Measurements from ENCODE around the gene IL3RA. TPM values are rescaled to one million over a fixed set of nuclear protein-coding genes. Genes with fewer than 3 reads are reported as not detected.
"Not testable (repeated sequence)": the region's sequence is repeated elsewhere in the genome, so short reads cannot be mapped to it uniquely, and the experiment has no call there.

Gene IL3RA
- total and polyA plus RNA-seq, 8 donors: 0.57 to 7.6 (median 2.0) TPM

DNA sequence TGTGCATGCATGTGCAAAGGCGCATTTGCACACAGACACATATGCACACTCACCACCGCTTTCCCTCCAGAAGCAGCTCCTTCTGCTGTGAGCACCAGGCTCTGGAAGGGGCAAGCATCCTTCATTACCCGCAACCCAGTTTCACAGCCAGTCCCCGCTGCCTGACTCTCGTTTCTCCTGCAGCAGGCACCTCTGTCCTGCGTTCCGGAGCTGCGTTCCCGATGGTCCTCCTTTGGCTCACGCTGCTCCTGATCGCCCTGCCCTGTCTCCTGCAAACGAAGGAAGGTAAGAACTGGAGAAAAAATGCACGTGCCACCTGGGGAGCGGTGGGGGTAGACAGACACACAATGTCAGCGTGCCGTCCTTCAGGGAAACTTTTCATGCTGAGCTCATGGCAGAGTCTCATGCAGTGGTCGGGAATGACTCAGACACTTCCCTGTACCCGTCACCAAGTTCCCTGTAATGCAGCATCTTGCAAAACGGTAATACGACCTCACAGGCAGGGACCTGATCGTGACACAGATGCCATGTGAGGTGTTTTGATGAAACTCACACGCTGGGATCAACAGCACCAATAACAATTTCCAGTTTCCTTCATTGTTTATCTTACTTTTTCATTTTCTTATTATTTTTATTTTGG lies 5.1 kb downstream of the IL3RA start:
- ATAC-seq: no peak
- intact Hi-C loops (cut with DNase I): no loop called here
- H3K4me1 ChIP-seq: no peaks in the 10 kb centered on the region
- TF ChIP-seq, protein P1, sequence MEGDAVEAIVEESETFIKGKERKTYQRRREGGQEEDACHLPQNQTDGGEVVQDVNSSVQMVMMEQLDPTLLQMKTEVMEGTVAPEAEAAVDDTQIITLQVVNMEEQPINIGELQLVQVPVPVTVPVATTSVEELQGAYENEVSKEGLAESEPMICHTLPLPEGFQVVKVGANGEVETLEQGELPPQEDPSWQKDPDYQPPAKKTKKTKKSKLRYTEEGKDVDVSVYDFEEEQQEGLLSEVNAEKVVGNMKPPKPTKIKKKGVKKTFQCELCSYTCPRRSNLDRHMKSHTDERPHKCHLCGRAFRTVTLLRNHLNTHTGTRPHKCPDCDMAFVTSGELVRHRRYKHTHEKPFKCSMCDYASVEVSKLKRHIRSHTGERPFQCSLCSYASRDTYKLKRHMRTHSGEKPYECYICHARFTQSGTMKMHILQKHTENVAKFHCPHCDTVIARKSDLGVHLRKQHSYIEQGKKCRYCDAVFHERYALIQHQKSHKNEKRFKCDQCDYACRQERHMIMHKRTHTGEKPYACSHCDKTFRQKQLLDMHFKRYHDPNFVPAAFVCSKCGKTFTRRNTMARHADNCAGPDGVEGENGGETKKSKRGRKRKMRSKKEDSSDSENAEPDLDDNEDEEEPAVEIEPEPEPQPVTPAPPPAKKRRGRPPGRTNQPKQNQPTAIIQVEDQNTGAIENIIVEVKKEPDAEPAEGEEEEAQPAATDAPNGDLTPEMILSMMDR (IDR thresholded peaks at IDR 0.05): no peak
- no peak for DNase-seq
- no peaks in the 10 kb centered on the region for H3K36me3 ChIP-seq
- H3K27me3 ChIP-seq: no peaks in the 10 kb centered on the region
- no peaks in the 10 kb centered on the region for H3K9me3 ChIP-seq
- 69 to 82% methylated on average over 22 of the region's 22 CpGs for WGBS, 2 donors
- no peak overlapping the region for H3K4me3 ChIP-seq
- no peak overlapping the region for H3K27ac ChIP-seq
- no peak for FAIRE-seq

DNA sequence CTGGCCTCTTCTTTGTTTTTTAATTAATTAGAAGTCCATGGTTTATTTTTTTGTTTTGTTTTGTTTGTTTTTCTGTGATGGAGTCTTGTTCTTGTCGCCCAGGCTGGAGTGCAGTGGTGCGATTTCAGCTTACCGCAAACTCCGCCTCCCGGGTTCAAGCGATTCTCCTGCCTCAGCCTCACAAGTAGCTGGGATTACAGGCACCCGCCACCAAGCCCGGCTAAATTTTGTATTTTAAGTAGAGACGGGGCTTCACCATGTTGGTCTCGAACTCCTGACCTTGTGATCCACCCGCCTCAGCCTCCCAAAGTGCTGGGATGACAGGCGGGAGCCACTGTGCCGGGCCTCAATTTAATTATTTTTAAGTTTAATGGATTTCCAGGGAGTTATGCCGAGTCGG lies 13.0 kb downstream of the IL3RA start:
- 88 to 95% methylated on average over 15 of the region's 15 CpGs for WGBS, 2 donors
- H3K9me3 ChIP-seq; ATAC-seq; H3K4me1 ChIP-seq; intact Hi-C loops (cut with DNase I); H3K36me3 ChIP-seq; H3K27ac ChIP-seq; H3K27me3 ChIP-seq; FAIRE-seq; H3K4me3 ChIP-seq: not testable (repeated sequence)
- peak in 1 of 6 donors; percentile 7 for DNase-seq

DNA sequence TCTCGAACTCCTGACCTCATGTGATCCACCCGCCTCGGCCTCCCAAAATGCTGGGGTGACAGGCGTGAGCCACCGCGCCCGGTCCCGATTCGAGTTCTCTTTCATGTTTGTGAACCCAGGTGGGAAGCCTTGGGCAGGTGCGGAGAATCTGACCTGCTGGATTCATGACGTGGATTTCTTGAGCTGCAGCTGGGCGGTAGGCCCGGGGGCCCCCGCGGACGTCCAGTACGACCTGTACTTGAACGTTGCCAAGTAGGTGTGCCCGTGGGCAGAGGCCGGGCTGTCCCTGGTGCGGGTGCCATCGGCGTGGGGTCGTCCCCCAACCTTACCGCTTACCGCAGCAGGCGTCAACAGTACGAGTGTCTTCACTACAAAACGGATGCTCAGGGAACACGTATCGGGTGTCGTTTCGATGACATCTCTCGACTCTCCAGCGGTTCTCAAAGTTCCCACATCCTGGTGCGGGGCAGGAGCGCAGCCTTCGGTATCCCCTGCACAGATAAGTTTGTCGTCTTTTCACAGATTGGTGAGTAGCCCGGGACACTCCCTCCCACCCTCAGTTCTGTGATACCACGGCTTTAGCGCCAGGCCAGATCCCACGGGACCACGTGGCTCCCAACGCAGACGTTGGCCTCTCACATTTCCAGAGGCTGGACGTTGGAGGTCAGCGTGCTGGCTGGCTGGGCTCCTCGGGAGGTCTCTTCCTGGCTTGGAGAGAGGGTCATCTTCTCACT lies 15.6 kb downstream of the IL3RA start:
- H3K4me1 ChIP-seq: no peaks in the 10 kb centered on the region
- H3K4me3 ChIP-seq: no peak overlapping the region
- intact Hi-C loops (cut with DNase I): no loop called here
- no peak for FAIRE-seq
- H3K9me3 ChIP-seq: no peaks in the 10 kb centered on the region
- ATAC-seq: no peak
- WGBS, 2 donors: 87 to 89% methylated on average over 49 of the region's 49 CpGs
- no peak overlapping the region for H3K27ac ChIP-seq
- TF ChIP-seq, protein P1 (IDR thresholded peaks at IDR 0.05): no peak
- peak in 1 of 6 donors; percentile 56 for DNase-seq
- no peaks in the 10 kb centered on the region for H3K36me3 ChIP-seq
- no peaks in the 10 kb centered on the region for H3K27me3 ChIP-seq

DNA sequence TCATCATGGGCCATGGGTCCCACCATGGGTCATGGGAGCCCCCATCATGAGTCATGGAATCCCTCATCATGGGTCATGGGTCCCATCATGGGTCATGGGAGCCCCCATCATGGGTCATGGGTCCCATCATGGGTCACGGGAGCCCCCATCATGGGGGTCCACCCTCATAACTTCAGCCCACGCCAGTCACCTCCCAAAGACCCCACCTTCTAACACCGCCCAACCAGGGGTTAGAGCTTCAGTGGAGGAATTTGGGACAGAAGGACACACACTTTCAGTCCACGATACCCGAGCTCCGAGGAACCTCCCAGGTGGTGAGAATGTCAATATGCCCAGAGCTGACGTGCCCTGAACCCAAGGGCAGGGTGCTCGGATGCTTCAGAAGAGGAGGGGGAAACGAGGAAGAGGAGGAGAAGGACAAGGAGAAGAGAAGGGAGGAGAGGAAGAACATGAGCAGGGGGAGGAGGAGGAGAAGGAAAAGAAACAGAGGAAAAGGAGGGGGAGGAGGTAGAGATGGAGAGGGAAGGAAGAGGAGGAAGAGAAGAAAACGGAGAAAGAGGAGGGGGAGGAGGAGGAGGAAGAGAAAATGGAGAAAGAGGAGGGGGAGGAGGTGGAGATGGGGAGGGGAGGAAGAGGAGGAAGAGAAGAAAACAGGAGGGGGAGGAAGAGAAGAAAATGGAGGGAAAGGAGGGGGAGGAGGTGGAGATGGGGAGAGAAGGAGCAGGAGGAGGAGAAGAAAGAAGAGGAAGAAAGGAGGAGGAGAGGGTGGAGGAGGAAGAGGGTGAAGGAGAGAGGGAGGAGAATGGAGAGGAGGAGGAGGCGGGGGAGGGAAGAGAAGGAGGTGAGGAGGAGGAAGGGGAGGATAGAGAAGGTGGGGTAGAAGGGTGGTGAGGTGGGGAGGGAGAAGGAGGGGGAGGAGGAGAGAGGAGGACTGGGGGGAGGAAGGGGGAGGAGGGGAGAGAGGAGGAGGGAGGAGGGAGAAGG lies 17.7 kb downstream of the IL3RA start:
- Histone ChIP-seq H3K9me3 (no peaks in the 10 kb centered on the region), H3K27me3 (no peaks in the 10 kb centered on the region), H3K36me3 (peaks cover 0 to 9% (median 4%) of the 10 kb centered on the region in 3 donors), H3K27ac (no peak overlapping the region), H3K4me1 (no peaks in the 10 kb centered on the region), H3K4me3 (no peak overlapping the region)
- 61 to 78% methylated on average over 11 of the region's 11 CpGs for WGBS, 2 donors
- peak in 1 of 6 donors; percentile 37 for DNase-seq
- intact Hi-C loops (cut with DNase I): no loop called here
- FAIRE-seq: no peak
- TF ChIP-seq, protein P1 (IDR thresholded peaks at IDR 0.05): no peak
- peak in 1 of 4 donors; percentile 19 for ATAC-seq

All from pancreas (tissue), 10 donors.